Left renal pelvis (tissue), 4 donors: Measurements from ENCODE around the gene TAOK3. TPM values are rescaled to one million over a fixed set of nuclear protein-coding genes. Genes with fewer than 3 reads are reported as not detected.

Source experiments
- DNase-seq, 4 donors: peaks; one replicate each; pipeline ENCODE4 v3.0.0-alpha.2; 2013; ENCODE audit warnings: low read depth in 4 of 4, low spot score in 3 of 4
- polyA plus RNA-seq, 4 donors: library from polyadenylated mRNA; unstranded; fragments of 120-200 nt; gene quantifications; one replicate each; pipeline ENCODE4 v1.2.1, GENCODE V29; 2013; ENCODE audit not compliant: insufficient read length in 4 of 4

TAOK3 gene
- polyA plus RNA-seq, 4 donors: 29.1 to 35.9 (median 32.2) TPM

DNA sequence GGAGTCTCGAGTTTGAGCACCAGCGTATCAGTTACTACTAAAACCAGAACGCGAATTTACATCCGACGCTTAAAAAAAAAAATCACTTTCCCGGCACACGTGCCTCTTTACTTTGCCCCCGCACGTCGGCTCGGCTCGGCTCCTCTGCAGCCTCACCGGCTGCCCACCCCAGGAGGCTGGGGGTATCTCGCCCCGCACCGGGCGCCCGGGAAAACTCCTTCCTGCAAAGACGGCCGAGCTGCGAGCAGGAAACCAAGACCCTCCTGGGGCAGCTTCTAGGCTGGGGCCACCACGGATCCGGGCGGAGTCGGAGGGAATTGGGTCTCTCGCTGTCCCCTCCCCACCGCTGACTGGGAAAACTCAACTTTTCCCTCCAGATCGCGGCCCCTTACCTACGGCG is 269.5 kb downstream of the TAOK3 start:
- peak; percentile 5 to 32 (median 20) for DNase-seq

DNA sequence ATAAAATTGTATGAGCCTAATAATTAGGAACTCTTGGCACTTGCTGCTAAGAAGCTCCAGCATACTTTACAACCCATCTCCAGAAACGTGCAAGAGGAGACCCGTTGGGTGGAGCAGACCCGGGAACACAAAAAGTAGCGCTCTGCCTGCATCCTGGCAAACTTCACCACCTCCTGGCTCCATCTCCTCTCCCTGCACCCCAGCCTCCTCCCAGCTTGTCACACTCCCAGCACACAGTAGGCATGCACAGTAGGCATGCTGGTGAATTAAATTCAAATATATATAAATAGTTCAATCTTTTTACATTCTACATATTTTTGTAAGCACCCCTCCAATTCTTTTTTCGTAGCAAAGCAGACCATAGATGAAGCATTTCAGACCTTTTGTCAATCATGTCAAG is 270.1 kb downstream of the TAOK3 start:
- no peak for DNase-seq

DNA sequence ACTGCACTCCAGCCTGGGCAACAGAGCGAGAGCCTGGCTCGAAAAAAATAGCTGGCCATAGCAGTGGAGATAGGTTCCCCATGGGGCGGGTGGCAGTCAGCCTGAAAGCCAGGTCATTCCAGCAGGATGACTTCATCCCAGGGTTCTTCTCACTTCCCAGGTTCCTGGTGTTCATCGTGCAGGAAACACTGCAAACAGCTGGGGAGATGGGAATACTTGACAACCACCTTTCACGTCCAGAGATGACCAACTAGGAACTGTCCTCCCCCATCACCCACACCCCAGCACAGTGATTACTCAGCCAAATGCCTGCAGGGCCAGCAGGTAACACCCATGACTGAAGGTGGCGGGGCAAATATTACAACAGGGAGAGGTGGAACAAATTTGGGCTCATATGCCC is 270.6 kb downstream of the TAOK3 start:
- DNase-seq: no peak

DNA sequence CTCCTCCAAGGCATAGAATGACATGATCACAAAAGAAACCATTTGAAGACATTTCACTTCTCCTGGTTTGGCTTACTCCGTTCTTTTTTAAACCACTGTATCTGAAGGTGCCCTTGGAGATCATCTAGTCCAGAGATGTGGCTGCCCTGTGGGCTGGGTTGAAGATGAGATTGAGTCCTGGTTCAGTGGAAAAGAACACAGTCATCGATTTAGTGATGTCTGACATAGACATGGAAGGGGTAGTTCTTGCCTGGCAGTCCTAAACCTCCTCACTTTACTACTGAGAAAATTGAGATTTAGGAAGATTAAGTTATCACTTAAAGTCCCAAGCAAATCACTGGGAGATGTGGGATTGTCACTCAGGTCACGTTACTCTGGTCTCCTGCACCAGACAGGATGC is 271.7 kb downstream of the TAOK3 start:
- DNase-seq: no peak

Other genes starting within 250 kb of the TAOK3 start
- 100 to 1,000 TPM; 173 to 315 (median 305) TPM for gene PEBP1, start 236.8 kb downstream of the TAOK3 start, polyA plus RNA-seq
- gene SUDS3, start 3.6 kb upstream of the TAOK3 start, polyA plus RNA-seq: 10 to 100 TPM; 26.5 to 50.6 (median 48.5) TPM